RWPE2 (cell line): Measurements from ENCODE around the gene LIN28A.
A peak's percentile ranks its signal among the peaks of the same experiment; 100 is the strongest.

ENCODE experiments used
- ATAC-seq: fragments of 200-7000 bp; cut with Tn5 transposase; 3 replicates; pipeline ENCODE4 v1.9.1; 2021; ENCODE audit warnings: low read depth
- DNase-seq: peaks from one replicate; pipeline ENCODE4 v3.0.0-alpha.2; 2020; ENCODE audit warnings: low spot score
- H3K27ac ChIP-seq: fragments of 450-650 bp; 2 replicates; pipeline ENCODE4 v1.5.1; 2017; ENCODE audit warnings: mild to moderate bottlenecking; ENCODE audit not compliant: poor library complexity, severe bottlenecking
- H3K27me3 ChIP-seq: fragments of 250-450 bp; sonication (Bioruptor Pico); 2 replicates; pipeline ENCODE4 v1.5.1; 2021; ENCODE audit warnings: mild to moderate bottlenecking, moderate library complexity; ENCODE audit not compliant: insufficient read depth, poor library complexity, severe bottlenecking
- H3K36me3 ChIP-seq: fragments of 250-450 bp; sonication (Bioruptor Pico); 2 replicates; pipeline ENCODE4 v1.5.1; 2020; ENCODE audit warnings: low read depth, mild to moderate bottlenecking, moderate library complexity
- H3K4me1 ChIP-seq: fragments of 250-450 bp; sonication (Bioruptor Pico); 2 replicates; pipeline ENCODE4 v1.5.1; 2021; ENCODE audit warnings: mild to moderate bottlenecking, moderate library complexity; ENCODE audit not compliant: insufficient read depth, poor library complexity, severe bottlenecking
- H3K4me3 ChIP-seq: fragments of 250-450 bp; sonication (Bioruptor Pico); 2 replicates; pipeline ENCODE4 v1.5.1; 2021; ENCODE audit warnings: mild to moderate bottlenecking, moderate library complexity; ENCODE audit not compliant: severe bottlenecking
- H3K9me3 ChIP-seq: fragments of 250-450 bp; sonication (Bioruptor Pico); 2 replicates; pipeline ENCODE4 v1.5.1; 2021; ENCODE audit warnings: mild to moderate bottlenecking, moderate library complexity; ENCODE audit not compliant: severe bottlenecking
- TF ChIP-seq, protein P1 (sequence below): fragments of 450-650 bp; IDR thresholded peaks from one replicate; pipeline ENCODE4 v1.5.1; 2017; ENCODE audit warnings: mild to moderate bottlenecking, moderate library complexity; ENCODE audit not compliant: poor library complexity, severe bottlenecking

The LIN28A gene

DNA sequence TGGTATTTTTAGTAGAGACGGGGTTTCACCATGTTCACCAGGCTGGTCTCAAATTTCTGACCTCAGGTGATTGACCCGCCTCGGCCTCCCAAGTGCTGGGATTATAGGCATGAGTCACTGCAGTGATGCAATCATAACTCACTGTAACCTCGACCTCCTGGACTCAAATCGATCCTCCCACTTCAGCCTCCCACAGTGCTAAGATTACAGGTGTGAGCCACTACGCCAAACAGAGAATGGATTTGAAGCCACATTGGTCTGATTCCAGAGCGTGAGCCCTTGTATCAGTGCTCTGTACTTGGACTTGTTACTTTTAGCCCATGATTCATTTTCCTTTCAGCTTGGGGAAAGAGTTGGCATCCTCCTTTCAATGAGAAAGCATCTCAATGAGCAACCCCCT is 23.2 kb upstream of the LIN28A start:
- Histone ChIP-seq H3K27ac (no peak overlapping the region), H3K27me3 (no peaks in the 10 kb centered on the region), H3K4me3 (no peak overlapping the region), H3K4me1 (peaks cover 7% of the 10 kb centered on the region), H3K36me3 (no peaks in the 10 kb centered on the region), H3K9me3 (no peaks in the 10 kb centered on the region)
- peak; percentile 54 for ATAC-seq
- TF ChIP-seq, protein P1, sequence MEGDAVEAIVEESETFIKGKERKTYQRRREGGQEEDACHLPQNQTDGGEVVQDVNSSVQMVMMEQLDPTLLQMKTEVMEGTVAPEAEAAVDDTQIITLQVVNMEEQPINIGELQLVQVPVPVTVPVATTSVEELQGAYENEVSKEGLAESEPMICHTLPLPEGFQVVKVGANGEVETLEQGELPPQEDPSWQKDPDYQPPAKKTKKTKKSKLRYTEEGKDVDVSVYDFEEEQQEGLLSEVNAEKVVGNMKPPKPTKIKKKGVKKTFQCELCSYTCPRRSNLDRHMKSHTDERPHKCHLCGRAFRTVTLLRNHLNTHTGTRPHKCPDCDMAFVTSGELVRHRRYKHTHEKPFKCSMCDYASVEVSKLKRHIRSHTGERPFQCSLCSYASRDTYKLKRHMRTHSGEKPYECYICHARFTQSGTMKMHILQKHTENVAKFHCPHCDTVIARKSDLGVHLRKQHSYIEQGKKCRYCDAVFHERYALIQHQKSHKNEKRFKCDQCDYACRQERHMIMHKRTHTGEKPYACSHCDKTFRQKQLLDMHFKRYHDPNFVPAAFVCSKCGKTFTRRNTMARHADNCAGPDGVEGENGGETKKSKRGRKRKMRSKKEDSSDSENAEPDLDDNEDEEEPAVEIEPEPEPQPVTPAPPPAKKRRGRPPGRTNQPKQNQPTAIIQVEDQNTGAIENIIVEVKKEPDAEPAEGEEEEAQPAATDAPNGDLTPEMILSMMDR = no peak
- DNase-seq = no peak

DNA sequence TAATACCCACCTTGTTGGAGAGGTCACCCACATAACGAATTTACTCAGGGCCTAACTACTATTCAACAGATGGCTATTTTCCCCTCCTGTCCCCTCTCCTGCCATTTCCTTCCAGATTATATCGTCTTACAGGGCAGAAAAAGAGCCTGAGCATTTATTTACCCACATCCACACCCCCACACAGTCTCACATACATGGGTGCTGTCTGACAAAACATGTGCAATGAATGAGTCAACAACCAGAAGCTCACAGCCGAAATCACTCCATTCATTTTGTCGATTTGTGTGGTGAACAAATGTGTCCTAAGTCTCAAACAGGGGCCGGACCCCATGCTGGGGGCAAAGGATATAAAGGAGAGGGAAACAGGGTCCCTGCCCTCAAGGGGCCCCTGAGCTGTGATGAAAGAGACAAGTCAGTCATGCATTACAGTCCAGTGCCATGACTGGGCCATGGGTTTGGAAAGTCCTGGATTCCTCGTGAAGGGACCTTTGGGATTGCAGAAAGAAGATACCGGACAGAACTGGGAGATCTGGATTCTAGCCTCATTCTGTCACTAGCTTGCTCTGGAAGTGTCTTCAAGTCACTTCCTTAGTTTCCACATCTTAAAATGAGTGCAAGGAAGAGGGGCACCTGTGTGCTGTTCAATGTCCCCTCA is 21.7 kb upstream of the LIN28A start:
- no peak overlapping the region for H3K4me3 ChIP-seq
- peaks cover 7% of the 10 kb centered on the region for H3K4me1 ChIP-seq

DNA sequence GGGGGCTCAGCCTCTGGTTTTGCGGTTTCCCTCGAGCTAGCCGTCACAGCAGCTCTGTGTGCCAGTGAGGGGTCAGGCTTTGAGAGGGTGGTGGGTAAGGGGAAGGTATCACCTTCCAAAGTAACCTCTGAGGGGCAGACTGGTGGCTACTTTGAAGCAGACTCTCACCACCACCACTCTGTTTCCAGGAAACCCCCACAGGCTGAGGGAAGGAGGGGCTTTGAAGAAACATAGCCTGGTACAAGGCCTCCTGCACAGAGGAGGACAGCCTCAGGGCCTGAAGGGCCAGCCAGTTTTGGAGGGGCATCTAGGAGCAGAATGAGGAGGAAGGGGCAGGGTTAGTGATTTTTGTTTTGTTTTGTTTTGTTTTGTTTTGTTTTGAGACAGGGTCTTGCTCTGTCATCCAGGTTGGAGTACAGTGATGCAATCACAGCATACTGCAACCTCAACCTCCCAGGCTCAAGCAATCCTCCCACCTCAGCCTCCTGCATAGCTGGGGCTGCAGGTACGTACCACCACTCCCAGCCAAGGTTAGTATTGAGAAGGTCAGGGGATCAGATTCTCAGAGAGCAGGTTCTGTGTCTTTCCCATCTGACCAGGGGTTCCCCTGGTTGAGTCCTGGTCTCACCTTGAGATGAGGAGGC is 20.9 kb upstream of the LIN28A start:
- H3K4me1 ChIP-seq = peaks cover 7% of the 10 kb centered on the region
- H3K36me3 ChIP-seq = no peaks in the 10 kb centered on the region
- no peaks in the 10 kb centered on the region for H3K27me3 ChIP-seq
- no peak for ATAC-seq
- H3K27ac ChIP-seq = no peak overlapping the region
- DNase-seq = no peak
- no peak overlapping the region for H3K4me3 ChIP-seq
- H3K9me3 ChIP-seq = no peaks in the 10 kb centered on the region
- TF ChIP-seq, protein P1 = no peak

More for the DNA sequence above, 21.7 kb upstream of the LIN28A start:
- TF ChIP-seq, protein P1 = no peak
- H3K27ac ChIP-seq = no peak overlapping the region
- DNase-seq (no peak), ATAC-seq (peak; percentile 40; the same call in 1 of the 3 replicates)
- H3K9me3 ChIP-seq = no peaks in the 10 kb centered on the region
- no peaks in the 10 kb centered on the region for H3K27me3 ChIP-seq
- no peaks in the 10 kb centered on the region for H3K36me3 ChIP-seq

DNA sequence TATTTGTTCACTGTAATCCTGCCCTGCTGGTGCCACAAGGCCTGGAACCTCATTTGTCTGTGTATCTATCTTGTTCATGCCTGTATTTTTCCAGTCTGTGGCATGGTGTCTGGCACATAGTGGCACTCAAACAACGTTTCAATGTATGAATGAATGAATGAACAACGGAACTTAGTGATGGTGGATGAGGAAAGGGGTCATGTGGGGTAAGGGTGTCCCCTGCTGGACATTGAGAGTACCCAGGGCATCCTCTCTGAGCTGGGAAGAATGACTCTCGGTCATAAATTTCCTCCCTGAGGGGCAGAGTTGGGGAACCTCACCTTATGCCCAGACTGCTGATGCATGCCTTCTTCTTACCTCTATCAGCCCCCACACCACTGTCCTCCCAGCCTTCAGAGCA is 19.2 kb upstream of the LIN28A start:
- H3K4me1 ChIP-seq = peaks cover 3% of the 10 kb centered on the region
- H3K4me3 ChIP-seq = no peak overlapping the region
- ATAC-seq (peak; percentile 77), DNase-seq (no peak)
- H3K9me3 ChIP-seq = no peaks in the 10 kb centered on the region
- no peaks in the 10 kb centered on the region for H3K27me3 ChIP-seq
- no peaks in the 10 kb centered on the region for H3K36me3 ChIP-seq
- H3K27ac ChIP-seq = no peak overlapping the region
- TF ChIP-seq, protein P1 = peak; percentile 89

DNA sequence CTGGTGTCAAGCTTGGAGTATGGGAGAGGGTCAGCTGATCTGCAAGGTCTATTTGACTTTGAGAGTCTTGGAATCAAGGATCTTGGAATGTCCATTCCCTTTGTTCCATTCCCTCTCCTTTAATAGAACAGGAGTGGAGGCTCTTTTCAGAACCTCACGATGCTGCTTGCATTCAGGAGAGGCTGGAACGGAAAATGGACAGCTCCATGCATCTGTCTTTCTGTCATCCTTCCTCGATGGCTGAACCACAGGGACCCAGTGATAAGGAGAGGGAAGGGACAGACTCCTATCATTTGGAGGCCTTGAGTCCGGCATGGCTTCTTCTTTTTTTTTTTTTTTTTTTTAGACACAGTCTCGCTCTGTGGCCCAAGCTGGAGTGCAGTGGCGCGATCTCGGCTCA is 14.9 kb upstream of the LIN28A start:
- TF ChIP-seq, protein P1 = no peak
- Histone ChIP-seq H3K9me3 (no peaks in the 10 kb centered on the region), H3K4me1 (no peaks in the 10 kb centered on the region), H3K36me3 (no peaks in the 10 kb centered on the region), H3K27ac (no peak overlapping the region), H3K4me3 (no peak overlapping the region), H3K27me3 (no peaks in the 10 kb centered on the region)
- DNase-seq (no peak), ATAC-seq (no peak)
